NCI-H1048 (cell line): Measurements from ENCODE around the gene SLC5A3.

Experiments
- DNase-seq: peaks from one replicate; lab custom pipeline; 2025; lab: John Stamatoyannopoulos, UW

SLC5A3 gene

DNA sequence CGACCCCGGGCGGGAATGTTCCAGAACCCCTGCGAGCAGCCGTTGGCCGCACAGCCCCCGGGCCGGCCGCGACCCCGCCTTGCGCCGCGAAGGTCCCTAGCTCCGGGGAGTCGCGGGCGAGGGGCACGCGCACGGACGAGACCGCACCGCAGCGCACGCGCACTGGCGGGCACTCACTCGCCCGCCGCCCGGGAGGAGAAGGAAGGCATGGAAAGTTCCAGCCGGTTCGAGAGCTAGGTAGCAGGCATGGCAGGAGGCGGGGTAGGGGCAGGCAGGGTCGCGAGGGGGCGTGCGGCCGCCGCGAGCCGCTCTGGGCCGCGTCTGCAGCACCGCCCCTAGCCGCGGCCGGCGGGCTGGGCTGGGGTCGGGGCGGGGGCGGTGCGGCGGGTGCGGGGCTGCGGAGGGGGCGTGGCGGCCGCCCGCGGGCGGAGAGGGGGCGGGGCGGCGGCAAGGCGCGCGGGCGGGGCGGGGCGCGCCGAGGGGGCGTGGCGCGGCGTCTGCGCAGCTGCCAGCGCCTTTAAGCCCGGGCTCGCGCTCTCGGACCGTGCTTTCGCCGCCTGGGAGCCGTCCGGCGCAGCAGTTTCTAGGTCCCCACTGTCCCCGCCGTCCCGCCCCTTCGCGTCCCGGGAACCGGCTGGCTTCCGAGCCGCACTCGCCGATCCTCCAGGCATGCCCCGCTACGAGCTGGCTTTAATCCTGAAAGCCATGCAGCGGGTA lies at the start of gene SLC5A3, which contains the start of gene MRPS6:
Gene SLC5A3, plus strand, starts transcription at position 547 of the 717 bp plus-strand sequence. CDS start 21,621 bp downstream, outside the sequence.
Gene MRPS6, plus strand, starts transcription at position 547 of the 717 bp plus-strand sequence. Its CDS starts 123 bp downstream, at position 670.
- peak; percentile 71 for DNase-seq

DNA sequence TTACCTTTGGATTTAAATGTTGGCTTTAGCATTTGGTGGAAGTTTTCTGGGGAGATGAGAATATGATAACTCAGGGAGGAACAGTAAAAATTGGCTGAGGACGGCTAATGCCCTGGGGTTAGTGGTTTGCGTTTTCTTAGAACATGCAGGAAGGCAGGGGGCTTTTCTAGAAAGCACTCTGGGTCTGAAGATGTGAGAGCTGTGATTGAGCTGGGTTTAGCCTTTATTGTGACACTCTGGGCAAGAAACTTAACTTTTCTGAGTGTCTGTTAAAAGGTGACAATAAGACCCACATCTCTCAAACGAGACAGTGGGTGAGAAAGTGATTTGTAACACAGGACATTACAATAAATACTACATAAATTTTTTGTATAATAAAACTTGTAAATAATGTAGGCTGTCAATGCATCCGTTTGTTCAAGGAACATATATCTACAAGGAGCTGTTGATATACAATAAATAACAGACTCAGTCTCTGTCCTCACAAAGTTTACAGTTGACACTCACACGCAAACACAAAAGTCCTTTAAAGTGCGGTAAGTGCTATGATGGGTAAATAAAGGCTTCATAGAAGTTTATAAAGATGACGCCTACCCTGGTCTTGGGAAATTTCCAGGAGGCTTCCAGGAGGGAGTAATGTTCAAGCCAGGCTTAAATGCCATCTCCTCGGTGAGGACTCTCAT lies 49.5 kb upstream of the SLC5A3 start:
- DNase-seq = no peak

DNA sequence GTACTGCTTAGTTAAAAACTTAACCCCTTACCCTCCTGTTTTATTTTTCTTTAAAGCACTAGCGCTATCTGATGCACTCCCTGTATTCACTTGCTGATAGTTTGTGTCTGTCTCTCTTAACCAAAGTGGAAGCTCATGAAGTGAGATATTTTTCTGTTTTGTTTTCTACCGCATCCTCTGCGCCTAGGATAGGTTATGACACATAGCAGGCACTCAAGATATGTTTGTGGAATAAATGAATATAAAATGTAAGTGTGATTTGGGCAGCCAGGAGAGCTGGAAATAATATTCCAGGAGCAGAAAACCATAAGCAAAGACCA lies 49.0 kb upstream of the SLC5A3 start:
- no peak for DNase-seq

GRCh38 chr21:34027721-34028461 lies 45.5 kb upstream of the SLC5A3 start:
- DNase-seq = no peak

GRCh38 chr21:34029743-34030528 lies 43.4 kb upstream of the SLC5A3 start:
- no peak for DNase-seq

DNA sequence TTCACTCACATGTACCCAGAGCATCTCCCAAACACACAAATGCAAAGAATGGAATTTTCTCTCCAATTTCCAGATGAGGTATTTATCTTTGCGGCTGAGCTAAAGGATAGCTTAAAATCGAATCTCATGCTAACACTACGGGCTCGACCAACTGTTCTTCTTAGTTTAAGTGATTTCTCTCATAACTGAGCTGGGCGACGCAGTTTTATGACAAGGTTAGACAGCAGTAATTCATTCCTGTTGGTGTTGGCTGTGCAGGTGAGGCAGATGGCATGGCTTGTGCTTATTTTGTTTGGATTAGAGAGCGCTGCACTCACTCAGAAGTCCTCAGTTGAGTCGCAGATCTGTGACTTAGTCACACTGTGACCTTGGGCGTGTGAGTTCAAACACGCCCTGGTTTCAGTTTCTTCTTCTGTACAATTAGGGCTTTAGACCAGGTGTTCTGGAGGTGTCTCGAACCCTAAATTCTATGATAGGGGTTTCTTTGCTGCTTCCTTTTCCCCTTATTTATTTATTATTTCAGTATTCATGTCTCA lies 41.5 kb upstream of the SLC5A3 start:
- DNase-seq = no peak

- DNase-seq = no peak
These were observed 38.9 kb upstream of the SLC5A3 start for GRCh38 chr21:34034369-34035014.

GRCh38 chr21:34035619-34036354 lies 37.6 kb upstream of the SLC5A3 start:
- DNase-seq = no peak

GRCh38 chr21:34037009-34037795 lies 36.2 kb upstream of the SLC5A3 start:
- DNase-seq = no peak

GRCh38 chr21:34039678-34040382 lies 33.5 kb upstream of the SLC5A3 start:
- no peak for DNase-seq

GRCh38 chr21:34042735-34043134 lies 30.6 kb upstream of the SLC5A3 start:
- no peak for DNase-seq

DNA sequence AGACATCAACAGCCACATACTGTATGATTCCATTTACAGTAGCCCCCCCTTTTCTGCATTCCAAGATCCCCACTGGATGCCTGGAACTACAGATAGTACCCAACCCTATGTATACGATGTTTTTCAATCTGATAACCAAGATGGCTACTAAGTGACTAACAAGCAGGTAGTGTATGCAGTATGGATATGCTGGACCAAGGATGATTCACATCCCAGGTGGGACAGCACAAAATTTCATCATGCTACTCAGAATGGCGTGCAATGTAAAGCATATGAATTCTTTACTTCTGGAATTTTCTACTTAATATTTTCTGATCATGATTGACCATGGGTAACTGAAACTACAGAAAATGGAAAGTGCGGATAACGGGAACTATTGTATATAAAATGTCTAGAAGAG lies 30.0 kb upstream of the SLC5A3 start:
- no peak for DNase-seq

- no peak for DNase-seq
These were observed 26.5 kb upstream of the SLC5A3 start for GRCh38 chr21:34046917-34047316.

GRCh38 chr21:34047835-34048234 lies 25.5 kb upstream of the SLC5A3 start:
- no peak for DNase-seq

DNA sequence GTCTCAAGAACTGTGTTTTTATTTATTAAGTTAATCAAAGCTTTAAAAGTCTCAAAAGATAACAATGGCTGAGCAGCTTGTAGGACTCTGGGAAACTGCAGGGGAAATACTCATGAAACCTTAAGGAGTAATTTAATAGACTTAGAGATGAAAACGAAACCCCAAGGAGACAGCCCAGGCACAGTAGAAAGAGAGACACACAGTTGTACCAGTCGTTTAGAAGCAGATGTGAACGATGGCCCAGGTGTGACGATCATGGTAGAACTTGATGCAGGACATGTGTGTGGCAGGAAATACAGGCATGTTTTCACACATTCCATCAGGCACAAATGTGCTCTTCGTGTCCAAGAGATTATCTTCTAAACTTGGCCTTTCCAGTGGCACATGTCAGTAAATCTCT lies 21.2 kb upstream of the SLC5A3 start:
- DNase-seq = no peak

DNA sequence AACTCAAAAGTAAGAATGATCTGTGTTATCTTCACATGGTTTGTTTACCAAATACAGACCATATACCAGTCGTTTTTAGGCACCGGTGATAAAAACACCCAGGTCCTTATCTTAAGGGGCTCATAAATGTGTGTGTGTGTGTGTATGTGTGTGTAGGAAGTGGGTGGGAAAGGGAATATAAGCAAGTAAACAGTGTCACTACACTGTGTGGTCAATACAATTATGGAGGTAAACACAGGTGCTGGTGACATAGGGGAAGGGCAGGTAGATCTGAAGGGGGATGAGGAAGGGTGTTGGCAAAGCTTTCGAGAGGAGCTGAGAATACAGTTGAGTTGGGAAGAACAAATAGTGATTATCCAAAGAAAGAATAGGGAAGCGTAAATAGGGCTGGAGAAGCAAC lies 19.1 kb upstream of the SLC5A3 start:
- no peak for DNase-seq

- no peak for DNase-seq
These were observed 17.8 kb upstream of the SLC5A3 start for GRCh38 chr21:34055615-34056014.

- no peak for DNase-seq
These were observed 11.4 kb upstream of the SLC5A3 start for GRCh38 chr21:34061983-34062382.

DNA sequence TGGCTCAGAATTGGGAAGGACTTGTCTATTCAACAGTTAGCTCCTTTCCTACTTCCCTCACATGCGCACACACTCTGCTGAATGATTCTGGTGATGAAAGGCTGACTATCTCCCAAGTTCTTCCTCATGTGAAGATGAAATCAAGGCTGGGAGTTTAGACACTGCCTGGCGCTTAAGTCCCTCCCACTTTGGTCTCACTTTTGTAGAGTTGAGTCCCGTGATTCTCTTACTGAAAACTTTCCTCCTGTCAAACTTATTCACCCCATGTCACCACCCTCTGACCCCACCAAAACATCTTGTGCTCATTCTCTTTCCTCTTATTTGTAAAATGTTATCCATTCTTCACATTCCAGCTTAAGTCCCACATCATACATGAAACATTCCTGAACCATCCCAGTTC lies 8.4 kb upstream of the SLC5A3 start:
- no peak for DNase-seq
